Skeletal muscle satellite cell (primary cell): Measurements from ENCODE around the gene PLEKHA4. TPM values are rescaled to one million over a fixed set of nuclear protein-coding genes. Genes with fewer than 3 reads are reported as not detected.
"Not testable (repeated sequence)": the region's sequence is repeated elsewhere in the genome, so short reads cannot be mapped to it uniquely, and the experiment has no call there.

Source experiments
- H3K27me3 ChIP-seq: 2 replicates; pipeline ENCODE4 v1.7.0; 2013; ENCODE audit warnings: low read length; ENCODE audit not compliant: control insufficient read depth, insufficient read depth
- H3K36me3 ChIP-seq: 2 replicates; pipeline ENCODE4 v1.7.0; 2013; ENCODE audit warnings: mild to moderate bottlenecking, control low read depth, low read length; ENCODE audit not compliant: insufficient read depth
- H3K4me1 ChIP-seq: 2 replicates; pipeline ENCODE4 v1.7.0; 2013; ENCODE audit warnings: low read length; ENCODE audit not compliant: control insufficient read depth, insufficient read depth
- H3K4me2 ChIP-seq: 2 replicates; pipeline ENCODE4 v1.7.0; 2013; ENCODE audit warnings: mild to moderate bottlenecking, low read length
- H3K4me3 ChIP-seq: 2 replicates; pipeline ENCODE4 v1.7.0; 2013; ENCODE audit warnings: low read length
- H3K9ac ChIP-seq: 2 replicates; pipeline ENCODE4 v1.7.0; 2013; ENCODE audit warnings: mild to moderate bottlenecking, low read depth, low read length, moderate library complexity
- H3K9me3 ChIP-seq: replicated peaks from 2 replicates; pipeline ENCODE4 v1.7.0; 2013; ENCODE audit warnings: mild to moderate bottlenecking, control low read depth, low read length
- small RNA-seq: library from RNA; depleted of rRNA; stranded (forward); fragments of <200 nt; gene quantifications from one replicate; pipeline ENCODE3, GENCODE V24; 2012

PLEKHA4 gene

DNA sequence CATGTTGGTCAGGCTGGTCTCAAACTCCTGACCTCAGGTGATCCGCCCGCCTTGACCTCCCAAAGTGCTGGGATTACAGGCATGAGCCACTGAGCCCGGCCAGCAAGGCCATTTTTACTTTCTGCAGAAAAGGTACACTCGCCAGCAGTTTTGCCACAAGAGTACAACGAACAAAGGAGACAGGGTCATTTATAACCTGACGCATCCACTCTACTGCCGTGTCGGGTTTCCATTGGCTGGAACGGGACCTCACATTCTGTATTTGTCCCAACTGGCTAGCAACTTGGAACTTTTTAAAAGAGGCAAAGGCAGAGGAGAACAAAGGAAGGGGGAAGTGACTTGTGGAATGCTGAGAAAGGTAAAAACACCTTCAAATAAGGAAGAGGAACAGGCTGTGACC, 81.1 kb downstream of the PLEKHA4 start:
- H3K4me2 ChIP-seq, H3K4me1 ChIP-seq, H3K9ac ChIP-seq, H3K9me3 ChIP-seq, H3K36me3 ChIP-seq, H3K4me3 ChIP-seq: not testable (repeated sequence)
- H3K27me3 ChIP-seq = peaks cover 10% of the 10 kb centered on the region

Small RNAs within 50 kb of the gene (small RNA-seq; reads per million reads assigned to genes)
- gene RNU6-317P = not detected
